Prostate gland (tissue), 2 donors: ENCODE results near the gene ITM2B. TPM values are rescaled to one million over a fixed set of nuclear protein-coding genes. Genes with fewer than 3 reads are reported as not detected.
"Not testable (repeated sequence)": the region's sequence is repeated elsewhere in the genome, so short reads cannot be mapped to it uniquely, and the experiment has no call there.

Experiments used
- DNase-seq: peaks from one replicate; pipeline ENCODE4 v3.0.0-alpha.2; 2019; ENCODE audit warnings: low spot score
- H3K27ac ChIP-seq, 2 donors: fragments of 200-600 bp; sonication (generic); 2 replicates each; pipeline ENCODE4 v1.5.1; 2017 to 2019
- H3K27me3 ChIP-seq: fragments of 200-600 bp; sonication (generic); replicated peaks from 2 replicates; pipeline ENCODE4 v1.5.1; 2019; ENCODE audit not compliant: insufficient read depth
- H3K36me3 ChIP-seq, 2 donors: fragments of 200-600 bp; sonication (generic); 1 replicate in 1 of 2; 2 replicates in 1 of 2; pipeline versions ENCODE4 v1.5.1 to v1.8.1; 2017 to 2019
- H3K4me1 ChIP-seq: fragments of 200-600 bp; sonication (generic); replicated peaks from 2 replicates; pipeline ENCODE4 v1.5.1; 2019
- H3K4me3 ChIP-seq, 2 donors: fragments of 200-600 bp; sonication (generic); 2 replicates each; pipeline ENCODE4 v1.5.1; 2017 to 2019
- H3K9me3 ChIP-seq: fragments of 200-600 bp; sonication (generic); 2 replicates; pipeline ENCODE4 v1.5.1; 2017
- CTCF ChIP-seq, 4 experiments: fragments of 200-600 bp in 2 of 4; fragments of 450-650 bp in 2 of 4; sonication (generic) in 2 of 4; IDR thresholded peaks; 1 replicate in 3 of 4; 2 replicates in 1 of 4; pipeline ENCODE4 v1.5.1; 2016 to 2019; ENCODE audit warnings: antibody characterized with exemption in 4 of 4, mild to moderate bottlenecking in 2 of 4, moderate library complexity in 2 of 4
- POLR2A ChIP-seq: fragments of 450-650 bp; IDR thresholded peaks from one replicate; pipeline ENCODE4 v1.6.1; 2016; ENCODE audit warnings: antibody characterized with exemption, mild to moderate bottlenecking
- POLR2AphosphoS5 ChIP-seq: sonication (generic); formaldehyde crosslinking; IDR thresholded peaks from one replicate; pipeline ENCODE4 v1.6.1; 2017; ENCODE audit warnings: antibody characterized with exemption
- WGBS: methylation state at CpG from one replicate; pipeline ENCODE4 v1.1.5; 2018; 5-methylcytosine and 5-hydroxymethylcytosine counted together
- intact Hi-C: fragments of 100-400 bp; cut with DNase I; formaldehyde crosslinking; loops from one replicate; pipeline ENCODE4 v1.14.2; 2022
- total RNA-seq, 2 donors: library from RNA; depleted of rRNA; stranded (reverse); fragments of >200 nt; gene quantifications; one replicate each; pipeline ENCODE4 v1.1.0, GENCODE V29; 2016

ITM2B gene
- total RNA-seq, 2 donors from 2014 or later, result 401 to 632 TPM

- TF ChIP-seq POLR2AphosphoS5 (no peak), POLR2A (no peak), CTCF (IDR thresholded peaks at IDR 0.05) (no peak)
- no peak overlapping the region for H3K27ac ChIP-seq
- H3K4me3 ChIP-seq, result no peak overlapping the region
- 87% methylated on average over 3 of the region's 3 CpGs for WGBS
- no peak for DNase-seq
- no peaks in the 10 kb centered on the region for H3K27me3 ChIP-seq
- H3K36me3 ChIP-seq, result no peaks in the 10 kb centered on the region
- no peaks in the 10 kb centered on the region for H3K4me1 ChIP-seq
- intact Hi-C loops, result no loop called here
- H3K9me3 ChIP-seq, result no peaks in the 10 kb centered on the region
These were observed 32.0 kb upstream of the ITM2B start for GRCh38 chr13:48201044-48201443.

GRCh38 chr13:48207207-48207606, 25.8 kb upstream of the ITM2B start:
- DNase-seq, H3K27ac ChIP-seq, intact Hi-C loops, H3K9me3 ChIP-seq, H3K36me3 ChIP-seq, H3K4me3 ChIP-seq, H3K4me1 ChIP-seq, H3K27me3 ChIP-seq: not testable (repeated sequence)
- 75% methylated on average over 4 of the region's 4 CpGs for WGBS

GRCh38 chr13:48210178-48210577, 22.8 kb upstream of the ITM2B start:
- intact Hi-C loops, result no loop called here
- Histone ChIP-seq H3K27ac (no peak overlapping the region), H3K27me3 (no peaks in the 10 kb centered on the region), H3K9me3 (no peaks in the 10 kb centered on the region), H3K4me1 (no peaks in the 10 kb centered on the region), H3K4me3 (no peak overlapping the region), H3K36me3 (no peaks in the 10 kb centered on the region)
- DNase-seq, result no peak
- 68% methylated on average over 3 of the region's 3 CpGs for WGBS
- TF ChIP-seq POLR2A (no peak), POLR2AphosphoS5 (no peak), CTCF (IDR thresholded peaks at IDR 0.05) (no peak)

- WGBS, result 89% methylated on average over 1 of the region's 1 CpG
- H3K9me3 ChIP-seq, result no peaks in the 10 kb centered on the region
These were observed 18.4 kb upstream of the ITM2B start for GRCh38 chr13:48214519-48215121.

GRCh38 chr13:48215511-48216203, 17.3 kb upstream of the ITM2B start:
- H3K27ac ChIP-seq, DNase-seq: not testable (repeated sequence)
- WGBS, result 77% methylated on average over 1 of the region's 1 CpG

More at GRCh38 chr13:48214519-48215121, 18.4 kb upstream of the ITM2B start:
- no peaks in the 10 kb centered on the region for H3K36me3 ChIP-seq
- no peaks in the 10 kb centered on the region for H3K27me3 ChIP-seq
- no peak overlapping the region for H3K4me3 ChIP-seq
- TF ChIP-seq POLR2A (no peak), POLR2AphosphoS5 (no peak), CTCF (IDR thresholded peaks at IDR 0.05) (no peak)
- no peak for DNase-seq
- no peaks in the 10 kb centered on the region for H3K4me1 ChIP-seq
- H3K27ac ChIP-seq, result no peak overlapping the region
- intact Hi-C loops, result no loop called here

GRCh38 chr13:48216204-48216711, 16.7 kb upstream of the ITM2B start:
- Histone ChIP-seq H3K4me3 (no peak overlapping the region), H3K4me1 (peaks cover 2% of the 10 kb centered on the region), H3K27me3 (no peaks in the 10 kb centered on the region), H3K36me3 (no peaks in the 10 kb centered on the region), H3K27ac (no peak overlapping the region), H3K9me3 (no peaks in the 10 kb centered on the region)
- WGBS, result 96% methylated on average over 2 of the region's 2 CpGs
- no peak for DNase-seq
- TF ChIP-seq POLR2AphosphoS5 (no peak), POLR2A (no peak), CTCF (IDR thresholded peaks at IDR 0.05) (no peak)
- intact Hi-C loops, result no loop called here

More at GRCh38 chr13:48215511-48216203, 17.3 kb upstream of the ITM2B start:
- intact Hi-C loops, H3K9me3 ChIP-seq, H3K4me3 ChIP-seq, H3K4me1 ChIP-seq, H3K27me3 ChIP-seq, H3K36me3 ChIP-seq: not testable (repeated sequence)
